K562 (cell line): ENCODE results near the gene SON.

Source experiments
- CREB3L1 ChIP-seq: fragments of 450-650 bp; IDR thresholded peaks from 2 replicates; pipeline ENCODE4 v1.6.1; 2014; ENCODE audit warnings: low read depth, mild to moderate bottlenecking, moderate library complexity, borderline replicate concordance
- SIRT6 ChIP-seq: IDR thresholded peaks from one replicate; pipeline ENCODE4 v1.6.1; 2012; ENCODE audit warnings: low read depth, mild to moderate bottlenecking, control low read depth, inconsistent platforms, low read length, moderate library complexity

- TF ChIP-seq SIRT6 (no peak), CREB3L1 (no peak)
Observed at GRCh38 chr21:33546086-33546485, 3.2 kb downstream of the SON start.
